Astrocyte of the cerebellum (primary cell): ENCODE results near the gene USP14.

ENCODE experiments used
- DNase-seq: peaks from one replicate; pipeline ENCODE4 v3.0.0-alpha.2; 2011; ENCODE audit warnings: low read depth
- H3K4me3 ChIP-seq: 2 replicates; pipeline ENCODE4 v1.5.1; 2011; ENCODE audit warnings: mild to moderate bottlenecking, low read depth, low read length, moderate library complexity
- CTCF ChIP-seq: IDR thresholded peaks from 2 replicates; pipeline ENCODE4 v1.5.1; 2012; ENCODE audit warnings: low read length, low read depth, moderate library complexity, mild to moderate bottlenecking; ENCODE audit errors: missing control alignments
- in situ Hi-C: cut with HindIII; loops from 2 replicates; pipeline ENCODE4 v1.10.0; 2017; ENCODE audit warnings: low sequenced_read_pairs

USP14 gene

GRCh38 chr18:250685-251084, 92.3 kb downstream of the USP14 start:
- no peak for TF ChIP-seq CTCF
- in situ Hi-C loops = no loop called here
- no peak overlapping the region for H3K4me3 ChIP-seq
- DNase-seq = no peak

- DNase-seq = no peak
- in situ Hi-C loops = no loop called here
- TF ChIP-seq CTCF = no peak
- H3K4me3 ChIP-seq = no peak overlapping the region
Measured at GRCh38 chr18:251572-251971, 93.2 kb downstream of the USP14 start.

- DNase-seq = no peak
- in situ Hi-C loops = no loop called here
- TF ChIP-seq CTCF = no peak
- no peak overlapping the region for H3K4me3 ChIP-seq
Measured at GRCh38 chr18:253121-253520, 94.8 kb downstream of the USP14 start.

- TF ChIP-seq CTCF = no peak
- no peak overlapping the region for H3K4me3 ChIP-seq
Measured at GRCh38 chr18:255171-255570, 96.8 kb downstream of the USP14 start.

GRCh38 chr18:260547-260946, 102.2 kb downstream of the USP14 start:
- H3K4me3 ChIP-seq = no peak overlapping the region
- in situ Hi-C loops = no loop called here
- DNase-seq = no peak
- no peak for TF ChIP-seq CTCF

More at GRCh38 chr18:255171-255570, 96.8 kb downstream of the USP14 start:
- no peak for DNase-seq
- in situ Hi-C loops = no loop called here

GRCh38 chr18:261398-262073, 103.2 kb downstream of the USP14 start:
- no peak for TF ChIP-seq CTCF
- no peak for DNase-seq
- H3K4me3 ChIP-seq = no peak overlapping the region
- in situ Hi-C loops = no loop called here
